Endothelial cell (in vitro differentiated cells): ENCODE data around the gene RHBDF2. TPM values are rescaled to one million over a fixed set of nuclear protein-coding genes. Genes with fewer than 3 reads are reported as not detected.

Source experiments
- DNase-seq: peaks from one replicate; pipeline ENCODE4 v3.0.0; 2021; ENCODE audit warnings: low spot score
- H3K27ac Mint-ChIP-seq: one replicate; pipeline ENCODE4 v1.8.0; 2021; ENCODE audit warnings: mixed read lengths, inconsistent platforms; ENCODE audit not compliant: unreplicated experiment
- H3K27me3 Mint-ChIP-seq: one replicate; pipeline ENCODE4 v1.8.0; 2021; ENCODE audit warnings: mild to moderate bottlenecking, moderate library complexity, mixed read lengths, inconsistent platforms; ENCODE audit not compliant: unreplicated experiment
- H3K36me3 Mint-ChIP-seq: one replicate; pipeline ENCODE4 v1.8.0; 2021; ENCODE audit warnings: mild to moderate bottlenecking, low read depth, mixed read lengths, inconsistent platforms; ENCODE audit not compliant: unreplicated experiment
- H3K4me1 Mint-ChIP-seq: one replicate; pipeline ENCODE4 v1.8.0; 2021; ENCODE audit warnings: mild to moderate bottlenecking, mixed read lengths, inconsistent platforms; ENCODE audit not compliant: unreplicated experiment
- H3K4me3 Mint-ChIP-seq: one replicate; pipeline ENCODE4 v1.8.0; 2021; ENCODE audit warnings: mild to moderate bottlenecking, mixed read lengths, inconsistent platforms; ENCODE audit not compliant: unreplicated experiment
- H3K9me3 Mint-ChIP-seq: one replicate; pipeline ENCODE4 v1.8.0; 2021; ENCODE audit warnings: mixed read lengths, inconsistent platforms; ENCODE audit not compliant: unreplicated experiment
- CTCF ChIP-seq: fragments of 200-600 bp; sonication (generic); IDR thresholded peaks from one replicate; pipeline ENCODE4 v1.5.0; 2021; ENCODE audit warnings: antibody characterized with exemption; ENCODE audit not compliant: unreplicated experiment
- total RNA-seq: library from RNA; stranded (reverse); fragmentation: NEBNext Ultra II Directional; extraction: Animal tissue kit (Norgen Biotek cat#: 25700); gene quantifications from one replicate; pipeline ENCODE4 v1.2.1, GENCODE V29; 2021; ENCODE audit not compliant: unreplicated experiment

RHBDF2 gene
- total RNA-seq, 1 donor from 2014 or later, result 39.3 TPM

GRCh38 chr17:76426853-76427252, 74.4 kb downstream of the RHBDF2 start:
- no peak for DNase-seq
- Mint-ChIP-seq H3K4me3 (no peak overlapping the region), H3K9me3 (no peaks in the 10 kb centered on the region), H3K36me3 (no peaks in the 10 kb centered on the region), H3K4me1 (peaks cover 50% of the 10 kb centered on the region), H3K27me3 (peaks cover 5% of the 10 kb centered on the region), H3K27ac (peak overlapping the region; percentile 72)
- TF ChIP-seq CTCF, result no peak

GRCh38 chr17:76422860-76423259, 78.4 kb downstream of the RHBDF2 start:
- H3K36me3 Mint-ChIP-seq, result no peaks in the 10 kb centered on the region
- peaks cover 7% of the 10 kb centered on the region for H3K27me3 Mint-ChIP-seq
- H3K4me1 Mint-ChIP-seq, result peaks cover 56% of the 10 kb centered on the region
- peak overlapping the region; percentile 65 for H3K4me3 Mint-ChIP-seq
- DNase-seq, result no peak
- peak overlapping the region; percentile 44 for H3K27ac Mint-ChIP-seq
- no peaks in the 10 kb centered on the region for H3K9me3 Mint-ChIP-seq
- TF ChIP-seq CTCF, result no peak

- TF ChIP-seq CTCF, result no peak
- H3K4me3 Mint-ChIP-seq, result peak overlapping the region; percentile 65
- H3K36me3 Mint-ChIP-seq, result peaks cover 4% of the 10 kb centered on the region
- peaks cover 56% of the 10 kb centered on the region for H3K4me1 Mint-ChIP-seq
- DNase-seq, result no peak
- H3K27me3 Mint-ChIP-seq, result peaks cover 7% of the 10 kb centered on the region
- H3K9me3 Mint-ChIP-seq, result no peaks in the 10 kb centered on the region
- peak overlapping the region; percentile 44 for H3K27ac Mint-ChIP-seq
Observed at GRCh38 chr17:76422406-76422805, 78.8 kb downstream of the RHBDF2 start.

- Mint-ChIP-seq H3K27ac (no peak overlapping the region), H3K27me3 (peaks cover 7% of the 10 kb centered on the region), H3K4me1 (peaks cover 47% of the 10 kb centered on the region), H3K9me3 (no peaks in the 10 kb centered on the region), H3K4me3 (no peak overlapping the region), H3K36me3 (peaks cover 5% of the 10 kb centered on the region)
- TF ChIP-seq CTCF, result no peak
- DNase-seq, result no peak
Observed at GRCh38 chr17:76421044-76421407, 80.2 kb downstream of the RHBDF2 start.

Other genes with a start within 250 kb of the RHBDF2 start
- 90.4 TPM for gene UBALD2, start 236.1 kb downstream of the RHBDF2 start, total RNA-seq
- gene QRICH2, start 193.1 kb downstream of the RHBDF2 start, total RNA-seq, result 15.0 TPM
- gene PRPSAP1, start 147.5 kb downstream of the RHBDF2 start, total RNA-seq, result 136 TPM
- 15.4 TPM for gene SPHK1, start 116.8 kb downstream of the RHBDF2 start, total RNA-seq
- 49.0 TPM for gene UBE2O, start 48.3 kb downstream of the RHBDF2 start, total RNA-seq
- not detected for gene AANAT, start 33.8 kb downstream of the RHBDF2 start, total RNA-seq
- 0.51 TPM for gene CYGB, start 36.3 kb upstream of the RHBDF2 start, total RNA-seq
- gene PRCD, start 38.6 kb upstream of the RHBDF2 start, total RNA-seq, result 0.54 TPM
- 2.2 TPM for gene ST6GALNAC2, start 84.4 kb upstream of the RHBDF2 start, total RNA-seq
- gene ST6GALNAC1, start 142.3 kb upstream of the RHBDF2 start, total RNA-seq, result 0.77 TPM
- 51.6 TPM for gene MXRA7, start 209.5 kb upstream of the RHBDF2 start, total RNA-seq
- gene JMJD6, start 225.2 kb upstream of the RHBDF2 start, total RNA-seq, result 25.6 TPM
- gene METTL23, start 225.4 kb upstream of the RHBDF2 start, total RNA-seq, result 30.5 TPM
- 215 TPM for gene SRSF2, start 235.9 kb upstream of the RHBDF2 start, total RNA-seq
- gene MFSD11, start 236.7 kb upstream of the RHBDF2 start, total RNA-seq, result 37.3 TPM